Trophoblast cell (in vitro differentiated cells and primary cell): ENCODE measurements around the gene STX19.

Experiments
- DNase-seq, 2 donors: peaks; one replicate each; pipeline ENCODE4 v3.0.0-alpha.2; 2016
- H2AFZ ChIP-seq: 2 replicates; pipeline ENCODE4 v1.6.1; 2013; ENCODE audit warnings: low read length, moderate library complexity, mild to moderate bottlenecking; ENCODE audit not compliant: insufficient read depth, poor library complexity
- H2AK5ac ChIP-seq: 2 replicates; pipeline ENCODE4 v1.6.1; 2013; ENCODE audit warnings: mild to moderate bottlenecking, low read length
- H2BK120ac ChIP-seq: 2 replicates; pipeline ENCODE4 v1.6.1; 2013; ENCODE audit warnings: low read length, mild to moderate bottlenecking, moderate library complexity; ENCODE audit not compliant: insufficient read depth, poor library complexity
- H2BK12ac ChIP-seq: 2 replicates; pipeline ENCODE4 v1.6.1; 2013; ENCODE audit warnings: mild to moderate bottlenecking, low read length, moderate library complexity
- H2BK5ac ChIP-seq: 2 replicates; pipeline ENCODE4 v1.6.1; 2013; ENCODE audit warnings: low read length, low read depth, moderate library complexity, mild to moderate bottlenecking; ENCODE audit not compliant: poor library complexity
- H3K14ac ChIP-seq: 2 replicates; pipeline ENCODE4 v1.6.1; 2013; ENCODE audit warnings: mild to moderate bottlenecking, low read length
- H3K18ac ChIP-seq: 2 replicates; pipeline ENCODE4 v1.6.1; 2013; ENCODE audit warnings: mild to moderate bottlenecking, low read length
- H3K23ac ChIP-seq: 2 replicates; pipeline ENCODE4 v1.6.1; 2013; ENCODE audit warnings: low read length
- H3K27ac ChIP-seq: 2 replicates; pipeline ENCODE4 v1.5.1; 2013; ENCODE audit warnings: low read depth, mild to moderate bottlenecking, inconsistent platforms, low read length, moderate library complexity
- H3K27me3 ChIP-seq: 2 replicates; pipeline ENCODE4 v1.6.1; 2013; ENCODE audit warnings: inconsistent platforms, mild to moderate bottlenecking, low read length, moderate library complexity; ENCODE audit not compliant: insufficient read depth
- H3K36me3 ChIP-seq, 2 experiments: 1 replicate in 1 of 2; 2 replicates in 1 of 2; pipeline ENCODE4 v1.6.1; 2013; ENCODE audit warnings: low read length in 2 of 2, mild to moderate bottlenecking in 2 of 2, moderate library complexity in 1 of 2; ENCODE audit not compliant: insufficient read depth in 2 of 2, control insufficient read depth in 1 of 2
- H3K4ac ChIP-seq: 2 replicates; pipeline ENCODE4 v1.6.1; 2013; ENCODE audit warnings: low read depth, mild to moderate bottlenecking, low read length, moderate library complexity
- H3K4me1 ChIP-seq, 2 experiments: 1 replicate in 1 of 2; 2 replicates in 1 of 2; pipeline ENCODE4 v1.6.1; 2013; ENCODE audit warnings: low read length in 2 of 2, mild to moderate bottlenecking in 2 of 2, moderate library complexity in 1 of 2; ENCODE audit not compliant: insufficient read depth in 2 of 2, control insufficient read depth in 1 of 2
- H3K4me2 ChIP-seq: 2 replicates; pipeline ENCODE4 v1.6.1; 2013; ENCODE audit warnings: inconsistent platforms, mild to moderate bottlenecking, low read length, moderate library complexity
- H3K4me3 ChIP-seq: 2 replicates; pipeline ENCODE4 v1.5.1; 2013; ENCODE audit warnings: mild to moderate bottlenecking, low read depth, low read length, inconsistent platforms
- H3K79me1 ChIP-seq: one replicate; pipeline ENCODE4 v1.6.1; 2013; ENCODE audit warnings: low read length
- H3K79me2 ChIP-seq: 2 replicates; pipeline ENCODE4 v1.6.1; 2013; ENCODE audit warnings: low read length, mild to moderate bottlenecking; ENCODE audit not compliant: control insufficient read depth, insufficient read depth, poor library complexity
- H3K9ac ChIP-seq: 2 replicates; pipeline ENCODE4 v1.6.1; 2013; ENCODE audit warnings: mild to moderate bottlenecking, low read length
- H3K9me3 ChIP-seq: 2 replicates; pipeline ENCODE4 v1.6.1; 2013; ENCODE audit warnings: low read depth, mild to moderate bottlenecking, control low read depth, inconsistent platforms, low read length; ENCODE audit not compliant: insufficient read depth
- H4K12ac ChIP-seq: 2 replicates; pipeline ENCODE4 v1.6.1; 2013; ENCODE audit warnings: low read depth, mild to moderate bottlenecking, low read length, moderate library complexity
- H4K8ac ChIP-seq: 2 replicates; pipeline ENCODE4 v1.6.1; 2013; ENCODE audit warnings: low read depth, mild to moderate bottlenecking, low read length, moderate library complexity
- H4K91ac ChIP-seq: one replicate; pipeline ENCODE4 v1.6.1; 2013; ENCODE audit warnings: low read depth, mild to moderate bottlenecking, low read length, moderate library complexity
- WGBS: extraction: QIAGEN DNeasy Blood & Tissue Kit; methylation state at CpG from one replicate; pipeline ENCODE4 v1.1.7; 2013; ENCODE audit warnings: missing lambda C conversion rate; ENCODE audit not compliant: insufficient read length, insufficient coverage; ENCODE audit errors: extremely low coverage; 5-methylcytosine and 5-hydroxymethylcytosine counted together

Gene STX19

GRCh38 chr3:94043285-94043684, 14.9 kb upstream of the STX19 start:
- Histone ChIP-seq H3K4ac (no peak overlapping the region), H3K4me3 (no peak overlapping the region), H2BK5ac (no peak overlapping the region), H3K18ac (no peak overlapping the region), H4K91ac (no peak overlapping the region), H3K9ac (no peak overlapping the region), H3K36me3 (peaks cover 11 to 18% of the 10 kb centered on the region in 2 experiments), H3K9me3 (peaks cover 10% of the 10 kb centered on the region), H2AK5ac (no peak overlapping the region), H2BK12ac (no peak overlapping the region), H3K27me3 (no peaks in the 10 kb centered on the region), H3K79me2 (no peaks in the 10 kb centered on the region), H2BK120ac (no peak overlapping the region), H4K12ac (no peak overlapping the region), H3K23ac (no peak overlapping the region), H3K79me1 (no peaks in the 10 kb centered on the region), H4K8ac (no peak overlapping the region), H3K27ac (no peak overlapping the region), H3K4me1 (no peaks in the 10 kb centered on the region), H2AFZ (no peak overlapping the region), H3K14ac (no peak overlapping the region), H3K4me2 (no peak overlapping the region)
- DNase-seq: no peak
- no CpG with 5 or more reads among the region's 1 CpG for WGBS

GRCh38 chr3:94036909-94037507, 8.6 kb upstream of the STX19 start:
- H3K9ac ChIP-seq: no peak overlapping the region
- H2AFZ ChIP-seq: no peak overlapping the region
- no peak overlapping the region for H3K23ac ChIP-seq
- no CpG with 5 or more reads among the region's 3 CpGs for WGBS
- no peak overlapping the region for H3K4me3 ChIP-seq
- H4K12ac ChIP-seq: no peak overlapping the region
- peak in 1 of 2 donors; percentile 53 for DNase-seq
- H3K4me1 ChIP-seq: no peaks in the 10 kb centered on the region
- no peak overlapping the region for H3K27ac ChIP-seq
- H2BK120ac ChIP-seq: no peak overlapping the region
- no peaks in the 10 kb centered on the region for H3K79me1 ChIP-seq
- no peak overlapping the region for H2BK5ac ChIP-seq
- no peak overlapping the region for H2BK12ac ChIP-seq
- no peaks in the 10 kb centered on the region for H3K36me3 ChIP-seq
- H3K4me2 ChIP-seq: no peak overlapping the region
- H3K9me3 ChIP-seq: no peaks in the 10 kb centered on the region
- H4K91ac ChIP-seq: no peak overlapping the region
- no peaks in the 10 kb centered on the region for H3K27me3 ChIP-seq
- no peak overlapping the region for H3K4ac ChIP-seq
- no peak overlapping the region for H4K8ac ChIP-seq
- no peak overlapping the region for H2AK5ac ChIP-seq
- H3K79me2 ChIP-seq: no peaks in the 10 kb centered on the region
- no peak overlapping the region for H3K14ac ChIP-seq
- no peak overlapping the region for H3K18ac ChIP-seq

- no peaks in the 10 kb centered on the region for H3K27me3 ChIP-seq
- H3K79me2 ChIP-seq: no peaks in the 10 kb centered on the region
- H3K4me3 ChIP-seq: no peak overlapping the region
- no CpG with 5 or more reads among the region's 2 CpGs for WGBS
- no peaks in the 10 kb centered on the region for H3K79me1 ChIP-seq
- no peaks in the 10 kb centered on the region for H3K36me3 ChIP-seq
- no peak overlapping the region for H3K4ac ChIP-seq
- H3K9ac ChIP-seq: no peak overlapping the region
- no peaks in the 10 kb centered on the region for H3K4me1 ChIP-seq
- no peak overlapping the region for H3K23ac ChIP-seq
- H3K14ac ChIP-seq: no peak overlapping the region
- H3K4me2 ChIP-seq: no peak overlapping the region
- H3K18ac ChIP-seq: no peak overlapping the region
- H4K8ac ChIP-seq: no peak overlapping the region
- H3K27ac ChIP-seq: no peak overlapping the region
- no peak overlapping the region for H2AK5ac ChIP-seq
- H4K12ac ChIP-seq: no peak overlapping the region
- no peak for DNase-seq
- no peak overlapping the region for H2BK5ac ChIP-seq
- no peak overlapping the region for H2BK12ac ChIP-seq
- no peak overlapping the region for H2BK120ac ChIP-seq
- H3K9me3 ChIP-seq: no peaks in the 10 kb centered on the region
- no peak overlapping the region for H2AFZ ChIP-seq
- no peak overlapping the region for H4K91ac ChIP-seq
Observed at GRCh38 chr3:94026623-94027022, 1.8 kb downstream of the STX19 start.

- Histone ChIP-seq H3K4ac (no peak overlapping the region), H3K9me3 (no peaks in the 10 kb centered on the region), H3K27ac (no peak overlapping the region), H2AFZ (no peak overlapping the region), H2BK120ac (no peak overlapping the region), H3K79me1 (no peaks in the 10 kb centered on the region), H3K4me3 (no peak overlapping the region), H3K4me1 (no peaks in the 10 kb centered on the region), H3K36me3 (no peaks in the 10 kb centered on the region), H3K9ac (no peak overlapping the region), H4K91ac (no peak overlapping the region), H3K4me2 (no peak overlapping the region), H4K8ac (no peak overlapping the region), H3K14ac (no peak overlapping the region), H2BK12ac (no peak overlapping the region), H3K23ac (no peak overlapping the region), H2AK5ac (no peak overlapping the region), H2BK5ac (no peak overlapping the region), H3K27me3 (no peaks in the 10 kb centered on the region), H4K12ac (no peak overlapping the region), H3K79me2 (no peaks in the 10 kb centered on the region), H3K18ac (no peak overlapping the region)
- no peak for DNase-seq
- no CpG with 5 or more reads among the region's 3 CpGs for WGBS
Observed at GRCh38 chr3:94024385-94024784, 4.0 kb downstream of the STX19 start.
